ENCODE data around the gene SDHB.

The SDHB gene

GRCh38 chr1:17046334-17046657 is 7.5 kb downstream of the SDHB start:
- Histone ChIP-seq H3K79me2 (ENCODE audit: insufficient read depth, low read length) (peaks cover 19% of the 10 kb centered on the region; the same call in 1 of the 2 replicates), H3K4me3 (ENCODE audit: low read length, poor library complexity, severe bottlenecking) (no peak overlapping the region), H3K36me3 (ENCODE audit: insufficient read depth, low read length) (peaks cover 38% of the 10 kb centered on the region; the same call in 1 of the 2 replicates), H3K9ac (ENCODE audit: low read depth, low read length, poor library complexity, severe bottlenecking) (no peak overlapping the region), H3F3A (ENCODE audit: low read depth) (no peaks in the 10 kb centered on the region), H2AFZ (ENCODE audit: low read length) (no peak overlapping the region), H3K27me3 (ENCODE audit: insufficient read depth, low read length, poor library complexity, severe bottlenecking) (no peaks in the 10 kb centered on the region), H3K9me2 (replicated peaks; ENCODE audit: low read depth, low read length) (no peaks in the 10 kb centered on the region), H4K20me1 (ENCODE audit: insufficient read depth, low read length, poor library complexity, severe bottlenecking) (no peaks in the 10 kb centered on the region), H3K9me3 (ENCODE audit: insufficient read depth, low read depth, low read length) (no peaks in the 10 kb centered on the region), H3K4me2 (ENCODE audit: low read depth, low read length, poor library complexity, severe bottlenecking) (no peak overlapping the region), H3K4me1 (ENCODE audit: insufficient read depth, low read length, poor library complexity, severe bottlenecking) (peaks cover 4% of the 10 kb centered on the region)
- TF ChIP-seq CTCF (conservative IDR thresholded peaks at IDR 0.05; ENCODE audit: low read length): 0 out of 2 replicates have a peak, but pooled peaks have one; percentile 13
- no peak for TF ChIP-seq EZH2phosphoT487 (IDR thresholded peaks at IDR 0.05; ENCODE audit: borderline replicate concordance)

- Histone ChIP-seq H3K79me2 (ENCODE audit: insufficient read depth, low read length) (peaks cover 14% of the 10 kb centered on the region; the same call in 1 of the 2 replicates), H3K9ac (ENCODE audit: low read depth, low read length, poor library complexity, severe bottlenecking) (peak overlapping the region; percentile 41), H3K4me3 (ENCODE audit: low read length, poor library complexity, severe bottlenecking) (peak overlapping the region; percentile 67), H3K27me3 (ENCODE audit: insufficient read depth, low read length, poor library complexity, severe bottlenecking) (no peaks in the 10 kb centered on the region), H4K20me1 (ENCODE audit: insufficient read depth, low read length, poor library complexity, severe bottlenecking) (no peaks in the 10 kb centered on the region), H3K9me2 (replicated peaks; ENCODE audit: low read depth, low read length) (no peaks in the 10 kb centered on the region), H3K36me3 (ENCODE audit: insufficient read depth, low read length) (peaks cover 38% of the 10 kb centered on the region; the same call in 1 of the 2 replicates), H3F3A (ENCODE audit: low read depth) (no peaks in the 10 kb centered on the region), H3K4me1 (ENCODE audit: insufficient read depth, low read length, poor library complexity, severe bottlenecking) (peaks cover 4% of the 10 kb centered on the region), H3K4me2 (ENCODE audit: low read depth, low read length, poor library complexity, severe bottlenecking) (peak overlapping the region; percentile 73), H2AFZ (ENCODE audit: low read length) (no peak overlapping the region), H3K9me3 (ENCODE audit: insufficient read depth, low read depth, low read length) (no peaks in the 10 kb centered on the region)
- TF ChIP-seq EZH2phosphoT487 (IDR thresholded peaks at IDR 0.05; ENCODE audit: borderline replicate concordance): no peak
- TF ChIP-seq CTCF (conservative IDR thresholded peaks at IDR 0.05; ENCODE audit: low read length): peak; percentile 89
Measured at GRCh38 chr1:17045634-17046333, 8.0 kb downstream of the SDHB start.

GRCh38 chr1:17045150-17045549 is 8.7 kb downstream of the SDHB start:
- Histone ChIP-seq H4K20me1 (ENCODE audit: insufficient read depth, low read length, poor library complexity, severe bottlenecking) (no peaks in the 10 kb centered on the region), H3K9ac (ENCODE audit: low read depth, low read length, poor library complexity, severe bottlenecking) (no peak overlapping the region), H3K27me3 (ENCODE audit: insufficient read depth, low read length, poor library complexity, severe bottlenecking) (no peaks in the 10 kb centered on the region), H3F3A (ENCODE audit: low read depth) (no peaks in the 10 kb centered on the region), H3K79me2 (ENCODE audit: insufficient read depth, low read length) (peaks cover 10% of the 10 kb centered on the region; the same call in 1 of the 2 replicates), H3K9me2 (replicated peaks; ENCODE audit: low read depth, low read length) (no peaks in the 10 kb centered on the region), H2AFZ (ENCODE audit: low read length) (no peak overlapping the region), H3K4me2 (ENCODE audit: low read depth, low read length, poor library complexity, severe bottlenecking) (no peak overlapping the region), H3K4me1 (ENCODE audit: insufficient read depth, low read length, poor library complexity, severe bottlenecking) (peaks cover 4% of the 10 kb centered on the region), H3K4me3 (ENCODE audit: low read length, poor library complexity, severe bottlenecking) (no peak overlapping the region), H3K9me3 (ENCODE audit: insufficient read depth, low read depth, low read length) (no peaks in the 10 kb centered on the region), H3K36me3 (ENCODE audit: insufficient read depth, low read length) (peaks cover 44% of the 10 kb centered on the region; the same call in 1 of the 2 replicates)
- TF ChIP-seq CTCF (conservative IDR thresholded peaks at IDR 0.05; ENCODE audit: low read length) (no peak), EZH2phosphoT487 (IDR thresholded peaks at IDR 0.05; ENCODE audit: borderline replicate concordance) (no peak)
